ENCODE data around the gene ST6GALNAC1.

ST6GALNAC1 gene

DNA sequence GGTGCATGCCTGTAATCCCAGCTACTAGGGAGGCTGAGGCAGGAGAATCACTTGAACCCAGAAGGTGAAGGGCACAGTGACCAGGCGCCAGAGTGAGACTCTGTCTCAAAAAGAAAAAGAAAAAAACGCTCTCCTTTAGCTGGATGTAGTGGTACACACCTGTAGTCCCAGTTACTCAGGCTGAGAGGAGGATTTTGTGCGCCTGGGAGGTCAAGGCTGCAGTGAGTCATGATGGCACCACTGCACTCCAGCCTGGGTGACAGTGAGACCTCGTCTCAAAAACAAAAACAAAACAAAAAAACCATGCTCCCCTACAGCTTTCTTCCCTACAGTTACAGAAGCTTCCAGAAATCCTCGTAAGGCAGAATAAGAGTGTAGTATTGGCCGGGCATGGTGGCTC lies 33.1 kb upstream of the ST6GALNAC1 start:
- TF ChIP-seq CTCF (IDR thresholded peaks at IDR 0.05; ENCODE audit: borderline replicate concordance, insufficient read depth, low read depth, low read length) = no peak
- H3K4me3 ChIP-seq (ENCODE audit: low read depth, low read length) = no peak overlapping the region

DNA sequence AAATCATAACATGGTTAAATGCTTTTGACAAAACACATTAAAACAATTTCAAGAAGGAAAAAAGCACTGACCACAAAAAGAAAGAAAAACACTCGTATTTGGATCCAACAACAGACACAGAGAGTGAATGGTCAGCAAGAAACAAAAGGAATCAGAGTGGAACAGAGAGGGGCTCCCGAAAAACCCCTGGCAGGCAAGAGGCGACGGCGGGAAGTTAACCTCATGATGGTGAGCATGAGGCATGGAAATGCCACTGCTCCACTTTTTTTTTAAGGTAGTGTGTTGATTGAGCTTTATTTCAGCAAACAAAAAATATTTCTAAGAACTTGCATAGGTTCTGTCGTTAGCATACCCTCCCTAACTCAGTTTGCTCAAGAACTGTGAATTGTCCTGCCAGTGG lies 32.1 kb upstream of the ST6GALNAC1 start:
- H3K4me3 ChIP-seq (ENCODE audit: low read depth, low read length) = no peak overlapping the region
- TF ChIP-seq CTCF (IDR thresholded peaks at IDR 0.05; ENCODE audit: borderline replicate concordance, insufficient read depth, low read depth, low read length) = no peak

GRCh38 chr17:76674600-76674999 lies 31.0 kb upstream of the ST6GALNAC1 start:
- TF ChIP-seq CTCF (IDR thresholded peaks at IDR 0.05; ENCODE audit: borderline replicate concordance, insufficient read depth, low read depth, low read length) = no peak
- H3K4me3 ChIP-seq (ENCODE audit: low read depth, low read length) = no peak overlapping the region

GRCh38 chr17:76673729-76674128 lies 30.2 kb upstream of the ST6GALNAC1 start:
- H3K4me3 ChIP-seq (ENCODE audit: low read depth, low read length) = no peak overlapping the region
- TF ChIP-seq CTCF (IDR thresholded peaks at IDR 0.05; ENCODE audit: borderline replicate concordance, insufficient read depth, low read depth, low read length) = no peak

- H3K4me3 ChIP-seq (ENCODE audit: low read depth, low read length) = no peak overlapping the region
- TF ChIP-seq CTCF (IDR thresholded peaks at IDR 0.05; ENCODE audit: borderline replicate concordance, insufficient read depth, low read depth, low read length) = no peak
These were observed 29.3 kb upstream of the ST6GALNAC1 start for GRCh38 chr17:76672892-76673291.

- H3K4me3 ChIP-seq (ENCODE audit: low read depth, low read length) = peak overlapping the region; percentile 45
- no peak for TF ChIP-seq CTCF (IDR thresholded peaks at IDR 0.05; ENCODE audit: borderline replicate concordance, insufficient read depth, low read depth, low read length)
These were observed 28.8 kb upstream of the ST6GALNAC1 start for GRCh38 chr17:76672270-76672851.

GRCh38 chr17:76671912-76672262 lies 28.3 kb upstream of the ST6GALNAC1 start:
- H3K4me3 ChIP-seq (ENCODE audit: low read depth, low read length) = peak overlapping the region; percentile 45
- TF ChIP-seq CTCF (IDR thresholded peaks at IDR 0.05; ENCODE audit: borderline replicate concordance, insufficient read depth, low read depth, low read length) = no peak
